ENCODE results near the gene ZFYVE19.

DNA sequence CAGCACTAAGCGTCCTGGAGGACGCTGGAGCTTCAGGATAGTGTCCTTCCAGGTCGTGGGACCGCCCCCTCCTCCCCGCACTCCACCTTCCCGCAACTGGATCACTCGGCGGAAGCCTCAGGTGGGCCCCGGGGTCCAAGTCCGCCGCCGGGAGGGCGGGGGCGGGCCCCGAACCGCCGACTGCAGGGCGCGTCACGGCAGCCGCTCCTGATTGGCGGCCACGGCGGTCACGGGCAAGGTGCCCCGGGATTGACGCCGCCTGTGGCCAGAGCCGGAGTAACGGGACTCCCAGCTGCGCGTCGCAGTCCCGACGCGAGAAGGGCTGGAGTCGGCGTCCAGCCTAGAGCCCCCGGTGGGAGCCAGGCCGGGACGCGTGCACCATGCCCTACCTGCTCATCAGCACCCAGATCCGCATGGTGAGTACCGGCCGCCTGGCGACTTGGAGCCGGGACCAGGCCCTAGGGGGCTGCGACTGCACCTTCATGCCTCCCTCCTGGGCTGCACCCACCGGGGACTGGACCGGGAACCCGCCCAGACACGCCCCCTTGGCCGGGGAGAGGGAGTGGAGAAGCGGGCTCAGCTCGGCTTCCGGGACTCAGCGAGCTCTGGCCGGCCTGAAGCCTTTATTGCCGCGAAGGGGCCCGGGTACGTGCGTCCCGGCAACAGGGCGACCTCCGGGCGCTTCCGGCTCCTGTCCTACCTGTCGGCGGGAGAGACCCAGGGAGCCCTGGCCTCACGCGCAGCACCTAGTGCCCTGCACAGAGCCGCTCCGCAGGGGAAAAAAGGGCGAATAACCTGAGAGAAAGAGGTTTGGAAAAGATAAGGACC lies 42.9 kb upstream of the ZFYVE19 start, which contains the start of gene GCHFR:
- no peak for TF ChIP-seq GATA2 (IDR thresholded peaks at IDR 0.05; ENCODE audit: low read depth, low read length)
- no peak for TF ChIP-seq GATA3 (IDR thresholded peaks at IDR 0.05; ENCODE audit: low read depth, low read length)
